K562 treated with DMSO at 1 percent for 24 hours (cell line): ENCODE measurements around the gene CALN1. TPM values are rescaled to one million over a fixed set of nuclear protein-coding genes. Genes with fewer than 3 reads are reported as not detected.

Experiments used
- total RNA-seq: library from RNA; unstranded; fragments of 300-600 nt; gene quantifications from 2 replicates; pipeline ENCODE4 v1.2.3, GENCODE V29; 2022; ENCODE audit warnings: low read depth; ENCODE audit not compliant: insufficient read depth

Gene CALN1
- total RNA-seq: 1.2 and 1.6 TPM in 2 replicates

GRCh38 chr7:72412121-72412618 lies at the start of gene CALN1:
Gene CALN1 (minus strand): TSS chr7:72412338.

